ENCODE data around the gene PHF21A.

DNA sequence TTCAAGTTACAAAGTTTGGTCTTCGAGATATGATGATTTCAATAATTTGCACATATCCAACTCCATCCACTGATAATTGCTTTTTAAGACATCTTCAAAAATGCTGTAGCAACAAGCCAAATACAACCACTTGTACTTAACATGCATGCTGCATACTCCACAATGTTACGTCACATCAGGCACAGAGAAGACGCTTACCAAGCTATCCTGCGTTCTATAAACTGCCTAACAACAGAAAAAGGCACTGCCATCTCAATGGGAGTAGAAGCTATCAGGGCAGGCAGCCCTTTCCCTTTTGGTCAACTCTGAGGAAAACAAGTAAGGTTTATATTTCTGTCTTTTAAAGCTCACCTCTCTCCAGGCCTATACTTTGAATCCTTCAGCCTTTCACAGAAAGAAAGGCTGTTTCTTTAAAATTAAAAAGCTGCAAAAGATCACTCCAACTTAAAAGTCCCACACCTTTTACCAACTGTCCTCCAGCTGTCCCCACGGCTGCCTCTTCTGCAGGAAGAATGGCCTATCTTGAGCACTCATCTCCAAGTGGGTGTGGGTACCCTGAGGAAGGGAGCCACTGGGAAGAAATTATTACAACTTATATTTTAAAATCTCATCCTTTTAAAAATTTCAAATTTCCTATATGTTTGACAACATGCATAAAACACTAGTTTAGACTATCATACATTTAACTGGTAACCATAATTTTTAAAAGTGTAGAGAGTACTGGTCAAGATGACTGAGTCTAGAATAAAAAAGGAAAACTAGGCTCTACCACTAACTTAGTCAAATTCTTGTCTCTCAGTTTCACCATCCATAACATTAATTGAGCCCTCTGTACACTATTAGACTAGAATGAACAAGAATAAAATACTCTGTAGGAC, 14.5 kb downstream of the PHF21A start:
- 0 out of 2 replicates have a peak, but pooled peaks have one; percentile 50 for TF ChIP-seq RFX5 (IDR thresholded peaks at IDR 0.05; ENCODE audit: borderline replicate concordance, low read depth, low read length)
- TF ChIP-seq, protein P1, sequence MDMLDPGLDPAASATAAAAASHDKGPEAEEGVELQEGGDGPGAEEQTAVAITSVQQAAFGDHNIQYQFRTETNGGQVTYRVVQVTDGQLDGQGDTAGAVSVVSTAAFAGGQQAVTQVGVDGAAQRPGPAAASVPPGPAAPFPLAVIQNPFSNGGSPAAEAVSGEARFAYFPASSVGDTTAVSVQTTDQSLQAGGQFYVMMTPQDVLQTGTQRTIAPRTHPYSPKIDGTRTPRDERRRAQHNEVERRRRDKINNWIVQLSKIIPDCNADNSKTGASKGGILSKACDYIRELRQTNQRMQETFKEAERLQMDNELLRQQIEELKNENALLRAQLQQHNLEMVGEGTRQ (IDR thresholded peaks at IDR 0.05; ENCODE audit: low read length) = no peak
- TF ChIP-seq, protein P2, sequence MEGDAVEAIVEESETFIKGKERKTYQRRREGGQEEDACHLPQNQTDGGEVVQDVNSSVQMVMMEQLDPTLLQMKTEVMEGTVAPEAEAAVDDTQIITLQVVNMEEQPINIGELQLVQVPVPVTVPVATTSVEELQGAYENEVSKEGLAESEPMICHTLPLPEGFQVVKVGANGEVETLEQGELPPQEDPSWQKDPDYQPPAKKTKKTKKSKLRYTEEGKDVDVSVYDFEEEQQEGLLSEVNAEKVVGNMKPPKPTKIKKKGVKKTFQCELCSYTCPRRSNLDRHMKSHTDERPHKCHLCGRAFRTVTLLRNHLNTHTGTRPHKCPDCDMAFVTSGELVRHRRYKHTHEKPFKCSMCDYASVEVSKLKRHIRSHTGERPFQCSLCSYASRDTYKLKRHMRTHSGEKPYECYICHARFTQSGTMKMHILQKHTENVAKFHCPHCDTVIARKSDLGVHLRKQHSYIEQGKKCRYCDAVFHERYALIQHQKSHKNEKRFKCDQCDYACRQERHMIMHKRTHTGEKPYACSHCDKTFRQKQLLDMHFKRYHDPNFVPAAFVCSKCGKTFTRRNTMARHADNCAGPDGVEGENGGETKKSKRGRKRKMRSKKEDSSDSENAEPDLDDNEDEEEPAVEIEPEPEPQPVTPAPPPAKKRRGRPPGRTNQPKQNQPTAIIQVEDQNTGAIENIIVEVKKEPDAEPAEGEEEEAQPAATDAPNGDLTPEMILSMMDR (IDR thresholded peaks at IDR 0.05; ENCODE audit: control extremely low read depth in 1 of 3, insufficient read depth in 1 of 3, low read depth in 1 of 3, low read length in 3 of 3) = no peak
- TF ChIP-seq, protein P3, sequence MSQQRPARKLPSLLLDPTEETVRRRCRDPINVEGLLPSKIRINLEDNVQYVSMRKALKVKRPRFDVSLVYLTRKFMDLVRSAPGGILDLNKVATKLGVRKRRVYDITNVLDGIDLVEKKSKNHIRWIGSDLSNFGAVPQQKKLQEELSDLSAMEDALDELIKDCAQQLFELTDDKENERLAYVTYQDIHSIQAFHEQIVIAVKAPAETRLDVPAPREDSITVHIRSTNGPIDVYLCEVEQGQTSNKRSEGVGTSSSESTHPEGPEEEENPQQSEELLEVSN (IDR thresholded peaks at IDR 0.05) = no peak
